Effector CD8-positive, alpha-beta T cell (primary cell): ENCODE data around the gene OR2T8.

ENCODE experiments used
- DNase-seq: peaks from one replicate; lab custom pipeline; 2025; lab: John Stamatoyannopoulos, UW
- total RNA-seq, 4 experiments: gene quantifications; one replicate each; lab custom pipeline; 2026; lab: John Stamatoyannopoulos, UW

The OR2T8 gene, protein sequence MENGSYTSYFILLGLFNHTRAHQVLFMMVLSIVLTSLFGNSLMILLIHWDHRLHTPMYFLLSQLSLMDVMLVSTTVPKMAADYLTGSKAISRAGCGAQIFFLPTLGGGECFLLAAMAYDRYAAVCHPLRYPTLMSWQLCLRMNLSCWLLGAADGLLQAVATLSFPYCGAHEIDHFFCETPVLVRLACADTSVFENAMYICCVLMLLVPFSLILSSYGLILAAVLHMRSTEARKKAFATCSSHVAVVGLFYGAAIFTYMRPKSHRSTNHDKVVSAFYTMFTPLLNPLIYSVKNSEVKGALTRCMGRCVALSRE
- 0 reads per million in 4 experiments for total RNA-seq

DNA sequence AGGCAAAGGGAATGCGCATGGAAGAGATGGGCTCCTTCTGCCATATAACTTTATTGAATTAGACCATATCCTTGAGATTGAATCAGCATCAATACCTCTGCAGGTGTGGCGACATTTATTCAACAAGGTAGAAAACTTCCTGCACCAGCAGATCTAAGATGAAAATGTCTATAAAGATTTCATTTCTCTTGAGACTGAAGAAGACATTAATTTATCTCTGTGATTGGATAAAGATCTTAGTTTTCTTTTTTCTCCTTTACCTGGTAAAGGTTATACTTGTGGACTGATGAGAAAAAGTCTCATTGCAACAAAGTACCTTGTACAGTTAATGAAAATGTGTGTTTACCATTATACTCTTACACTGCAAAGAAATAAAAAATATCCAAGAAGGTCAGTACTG is at the start of gene OR2T8:
OR2T8 (plus strand) TSS at position 301 of the 400 bp plus-strand sequence. CDS start 766 bp downstream, outside the sequence.
- DNase-seq: no peak

DNA sequence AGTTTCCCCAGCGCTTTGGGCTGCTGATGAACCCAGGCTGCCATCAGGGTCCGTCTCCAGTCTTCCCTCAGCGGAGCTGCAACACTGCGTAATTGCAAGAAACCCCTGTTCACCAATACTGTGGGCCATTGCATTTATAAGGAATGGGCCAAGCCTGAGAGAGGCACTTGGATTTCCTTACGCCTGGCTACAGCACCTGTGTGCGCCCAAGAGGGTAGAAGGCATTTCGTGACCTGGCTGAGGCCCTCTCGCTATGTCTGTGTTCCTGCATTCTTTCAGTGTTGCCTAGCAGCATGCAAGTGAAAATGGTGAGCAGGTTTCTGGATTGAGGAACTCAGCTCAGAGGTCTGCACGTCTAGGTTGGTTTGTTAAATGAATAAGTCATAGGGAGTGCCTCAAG is 36.7 kb upstream of the OR2T8 start:
- no peak for DNase-seq

DNA sequence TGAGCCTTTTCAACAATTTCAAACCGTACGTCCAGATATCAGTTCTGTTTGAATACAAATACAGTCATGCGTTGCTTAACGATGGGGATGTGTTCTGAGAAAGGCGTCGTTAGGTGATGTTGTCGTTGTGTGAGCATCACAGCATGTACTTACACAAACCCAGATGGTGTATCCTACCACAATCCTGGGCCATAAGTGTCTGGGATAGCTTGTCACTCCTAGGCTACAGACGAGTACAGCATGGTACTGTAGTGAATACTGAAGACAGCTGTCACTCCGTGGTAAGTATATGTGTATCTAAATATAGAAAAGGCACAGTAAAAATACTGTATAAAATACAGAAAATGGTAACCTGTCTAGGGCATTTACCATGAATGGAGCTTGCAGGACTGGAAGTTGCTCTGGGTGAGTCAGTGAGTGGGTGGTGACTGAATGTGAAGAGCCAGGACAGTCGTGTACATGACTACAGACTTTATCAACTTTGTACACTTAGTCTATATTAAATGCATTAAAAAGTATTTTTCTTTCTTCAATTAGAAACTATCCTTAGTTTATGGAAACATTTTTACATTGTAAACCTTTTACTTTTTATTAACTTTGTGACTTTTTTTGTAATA is 35.1 kb upstream of the OR2T8 start:
- no peak for DNase-seq

DNA sequence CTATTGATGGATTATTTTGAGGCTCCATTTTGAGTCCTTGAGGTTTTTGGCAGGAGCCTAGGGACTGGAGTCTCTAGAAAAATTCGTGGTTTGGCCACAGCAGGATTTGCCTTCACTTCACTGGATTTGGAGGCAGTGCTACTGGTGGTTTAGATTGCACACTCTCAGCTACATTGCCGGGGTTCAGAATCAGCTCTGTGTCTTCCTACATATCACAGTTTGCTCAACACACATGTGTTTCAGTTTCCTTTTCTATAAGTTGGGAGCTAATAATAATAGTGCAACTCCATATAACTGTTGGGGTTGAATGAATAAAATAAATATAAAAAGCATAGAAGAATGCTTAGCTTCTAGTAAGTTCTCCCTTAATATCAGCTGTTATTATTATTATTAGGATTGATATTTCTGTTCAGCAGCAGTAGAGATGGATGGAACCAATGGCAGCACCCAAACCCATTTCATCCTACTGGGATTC is 24.9 kb upstream of the OR2T8 start, which contains the start of gene OR2W3:
OR2W3 (plus strand) TSS at position 425 of the 475 bp plus-strand sequence; CDS start at position 425, 0 bp downstream.
- no peak for DNase-seq

DNA sequence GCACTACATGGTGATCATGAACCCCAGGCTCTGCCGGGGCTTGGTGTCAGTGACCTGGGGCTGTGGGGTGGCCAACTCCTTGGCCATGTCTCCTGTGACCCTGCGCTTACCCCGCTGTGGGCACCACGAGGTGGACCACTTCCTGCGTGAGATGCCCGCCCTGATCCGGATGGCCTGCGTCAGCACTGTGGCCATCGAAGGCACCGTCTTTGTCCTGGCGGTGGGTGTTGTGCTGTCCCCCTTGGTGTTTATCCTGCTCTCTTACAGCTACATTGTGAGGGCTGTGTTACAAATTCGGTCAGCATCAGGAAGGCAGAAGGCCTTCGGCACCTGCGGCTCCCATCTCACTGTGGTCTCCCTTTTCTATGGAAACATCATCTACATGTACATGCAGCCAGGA is 24.1 kb upstream of the OR2T8 start:
- DNase-seq: no peak

DNA sequence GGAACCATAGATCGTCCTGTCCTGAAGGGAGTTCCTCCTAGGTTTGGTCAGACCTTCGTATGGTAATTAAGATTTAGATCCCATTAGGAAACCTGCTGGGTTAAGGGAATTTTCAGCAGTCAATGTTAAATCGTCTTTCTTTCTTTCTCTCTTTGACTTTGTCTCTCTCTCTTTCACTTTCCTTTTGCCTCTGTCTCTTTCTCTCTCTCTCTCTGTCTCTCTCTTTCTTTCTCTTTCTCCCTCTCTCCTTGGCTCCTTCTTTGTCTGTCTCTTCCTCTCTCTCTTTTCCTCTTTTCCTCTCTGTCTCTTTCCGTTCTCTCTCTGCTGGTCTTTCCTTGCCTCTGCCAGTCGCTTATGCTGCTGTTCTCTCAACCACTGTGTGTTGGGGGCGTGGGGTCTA is 15.9 kb upstream of the OR2T8 start:
- DNase-seq: no peak

DNA sequence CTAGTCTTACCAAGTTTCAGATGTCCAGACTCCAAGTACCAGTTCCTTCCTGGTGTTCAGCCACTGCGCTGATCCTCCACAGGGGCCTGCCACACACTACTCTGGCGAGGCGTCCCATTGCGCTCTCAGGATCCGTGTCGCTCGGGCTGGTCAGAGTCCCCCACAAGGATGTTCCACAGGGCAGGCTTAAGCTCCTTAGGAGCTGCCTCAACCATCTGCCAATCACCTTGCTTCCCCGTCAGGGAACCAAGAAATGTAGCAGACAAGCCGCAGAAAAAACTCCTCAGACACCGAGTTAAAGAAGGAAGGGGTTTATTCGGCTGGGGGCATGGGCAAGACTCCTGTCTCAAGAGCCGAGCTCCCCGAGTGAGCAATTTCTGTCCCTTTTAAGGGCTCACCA is 14.9 kb upstream of the OR2T8 start:
- DNase-seq: no peak

DNA sequence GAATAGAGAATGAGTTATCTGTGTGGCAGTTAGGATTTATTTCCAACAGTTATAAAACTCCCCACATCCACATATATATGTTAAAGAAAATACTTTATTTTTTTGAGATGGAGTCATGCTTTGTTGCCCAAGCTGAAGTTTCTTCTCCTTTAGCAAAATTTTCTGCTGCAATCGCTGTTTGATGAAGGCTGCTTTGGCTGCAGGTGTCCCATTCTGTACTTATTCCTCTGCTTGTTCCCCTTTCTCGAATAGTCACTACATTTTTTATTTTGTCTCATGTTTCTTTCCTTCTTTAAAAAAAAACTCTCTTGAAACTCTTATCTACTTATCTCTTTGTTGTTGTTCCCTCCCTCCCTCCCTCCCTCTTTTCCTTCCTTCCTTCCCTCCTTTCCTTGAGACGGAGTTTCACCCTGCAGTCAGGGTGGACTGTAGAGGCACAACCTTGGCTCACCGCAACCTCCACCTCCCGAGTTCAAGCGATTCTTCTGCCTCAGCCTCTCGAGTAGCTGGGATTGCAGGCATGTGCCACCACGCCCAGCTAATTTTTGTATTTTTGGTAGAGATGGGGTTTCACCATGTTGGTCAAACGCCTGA is 14.0 kb upstream of the OR2T8 start:
- no peak for DNase-seq

DNA sequence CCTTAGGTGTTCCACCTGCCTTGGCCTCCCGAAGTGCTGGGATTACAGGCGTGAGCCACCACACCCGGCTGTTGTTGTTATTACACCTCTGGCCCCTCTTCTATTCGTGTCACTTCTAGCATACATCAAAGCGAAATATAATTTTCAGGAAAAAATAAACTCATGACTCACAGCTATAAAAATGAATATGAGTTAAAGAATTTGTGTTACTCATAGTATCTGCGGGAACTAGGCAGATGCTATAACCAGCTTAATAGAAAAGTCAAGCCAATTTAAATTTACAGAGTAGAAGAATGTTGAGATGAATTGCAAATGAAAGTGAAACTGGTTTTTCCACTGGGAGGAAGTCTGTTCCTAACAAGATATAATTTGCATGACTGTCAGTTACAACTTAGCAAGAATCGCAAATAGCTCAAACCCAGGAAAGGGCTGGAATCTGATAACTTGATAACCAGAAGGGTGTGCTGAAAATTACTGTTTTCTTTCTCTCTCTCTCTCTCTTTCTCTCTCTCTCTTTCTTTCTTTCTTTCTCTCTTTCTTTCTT is 13.5 kb upstream of the OR2T8 start:
- no peak for DNase-seq

DNA sequence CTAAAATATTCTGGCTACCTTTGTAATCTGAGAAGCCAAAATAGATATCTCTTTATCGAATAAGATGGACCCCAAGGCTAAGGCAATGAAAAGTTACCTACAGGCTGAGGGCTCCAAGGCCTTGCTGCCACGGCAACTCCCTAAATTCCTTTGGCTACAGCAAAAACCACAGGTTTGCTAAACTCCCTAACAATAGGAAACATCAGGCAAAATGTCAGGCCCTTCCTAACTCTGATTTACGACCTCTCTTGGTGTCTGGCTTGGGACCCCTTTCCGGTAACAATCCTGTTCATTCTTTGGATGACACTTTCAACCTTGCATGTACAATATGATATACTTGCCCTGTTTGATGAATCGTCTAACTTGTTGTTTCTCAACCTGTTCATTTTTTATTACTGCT is 11.3 kb upstream of the OR2T8 start:
- no peak for DNase-seq

DNA sequence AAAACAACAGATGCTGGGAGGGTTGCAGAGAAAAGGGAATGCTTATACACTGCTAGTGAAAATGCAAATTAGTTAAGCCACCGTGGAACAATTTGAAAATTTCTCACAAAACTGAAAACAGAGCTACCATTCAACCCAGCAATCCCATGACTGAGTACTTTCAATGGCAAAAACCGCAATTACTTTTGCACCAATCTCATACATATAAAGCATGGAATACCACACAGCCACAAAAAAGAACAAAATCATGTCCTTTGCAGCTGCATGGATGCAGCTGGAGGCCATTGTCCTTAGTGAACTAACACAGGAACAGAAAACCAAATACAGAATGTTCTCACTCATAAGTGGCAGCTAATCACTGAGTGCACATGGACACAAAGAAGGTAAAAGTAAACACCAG is 6.3 kb upstream of the OR2T8 start:
- DNase-seq: no peak

DNA sequence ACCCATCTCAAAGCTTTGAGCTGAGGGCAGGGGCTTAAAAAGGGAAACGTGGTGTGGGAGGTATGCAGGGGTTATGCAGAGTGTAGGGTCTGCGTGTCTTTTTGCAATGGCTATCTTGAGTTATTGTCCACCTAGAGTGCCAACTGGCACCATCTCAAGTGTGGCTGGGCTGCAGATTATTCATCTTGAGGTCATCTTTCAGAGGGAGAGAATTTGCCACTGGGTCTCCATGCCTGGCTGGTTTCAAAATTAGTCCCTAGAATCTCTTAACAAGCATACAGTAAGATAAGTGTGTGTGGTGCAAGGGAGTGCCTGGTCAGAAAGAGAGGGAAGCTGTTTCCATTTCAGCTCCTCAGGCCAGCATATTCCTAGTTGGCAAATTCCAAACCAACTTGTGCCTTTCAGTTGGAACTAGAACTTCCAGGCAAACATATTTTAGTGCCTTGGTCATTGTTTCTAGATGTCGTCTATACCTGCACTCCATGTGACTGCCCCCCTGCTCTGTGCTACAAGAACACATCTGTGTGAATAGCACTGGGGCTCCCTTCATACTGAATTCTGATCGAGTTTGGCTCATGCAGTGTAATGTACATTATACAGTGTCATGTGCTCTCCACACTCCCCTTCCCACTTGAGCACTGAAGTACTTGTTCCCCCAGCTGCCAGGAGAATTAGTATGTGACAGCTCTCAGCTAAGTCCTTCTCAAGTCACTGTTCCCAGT is 5.0 kb upstream of the OR2T8 start:
- no peak for DNase-seq

DNA sequence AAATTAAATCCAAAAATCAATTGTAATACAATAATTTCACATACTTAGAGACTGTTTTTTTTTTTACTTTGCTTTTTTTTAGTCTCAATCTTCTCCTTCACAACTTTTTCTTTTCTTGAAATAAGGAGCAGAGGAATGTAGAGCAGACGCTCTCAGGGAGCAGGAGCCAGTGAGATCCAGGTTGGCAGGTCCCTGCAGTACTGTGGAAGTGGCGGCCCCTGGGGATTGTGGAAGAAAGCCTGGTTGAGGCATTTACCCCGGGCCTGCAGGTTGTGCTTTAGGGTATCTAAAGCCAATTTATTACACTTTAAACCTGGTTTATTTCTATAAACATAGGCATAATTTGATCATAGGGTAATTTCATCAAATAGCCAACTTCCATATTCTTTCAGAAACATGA is 3.9 kb downstream of the OR2T8 start:
- DNase-seq: no peak

DNA sequence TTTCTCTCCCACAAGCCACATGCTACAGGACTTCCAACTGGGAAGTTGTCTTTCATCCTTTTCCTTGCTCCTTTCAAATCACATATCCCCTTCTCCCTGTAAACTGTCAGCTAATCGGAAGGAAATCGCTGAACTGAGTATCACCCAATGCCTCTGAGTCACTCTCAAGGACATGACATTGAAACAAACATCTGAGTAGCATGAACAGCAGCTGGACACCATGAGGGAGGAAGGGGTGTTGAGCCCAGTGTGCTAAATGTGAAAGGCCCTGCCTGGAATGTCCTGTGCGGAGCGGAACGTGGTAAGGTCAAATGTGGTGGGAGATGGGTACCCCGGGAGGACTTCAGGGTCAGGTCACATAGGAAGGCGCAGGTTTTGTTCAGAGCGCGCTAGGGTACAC is 4.8 kb downstream of the OR2T8 start, which contains the start of gene OR2AJ1:
OR2AJ1 (plus strand) TSS at position 22 of the 400 bp plus-strand sequence. CDS start 8,880 bp downstream, outside the sequence.
- DNase-seq: no peak

DNA sequence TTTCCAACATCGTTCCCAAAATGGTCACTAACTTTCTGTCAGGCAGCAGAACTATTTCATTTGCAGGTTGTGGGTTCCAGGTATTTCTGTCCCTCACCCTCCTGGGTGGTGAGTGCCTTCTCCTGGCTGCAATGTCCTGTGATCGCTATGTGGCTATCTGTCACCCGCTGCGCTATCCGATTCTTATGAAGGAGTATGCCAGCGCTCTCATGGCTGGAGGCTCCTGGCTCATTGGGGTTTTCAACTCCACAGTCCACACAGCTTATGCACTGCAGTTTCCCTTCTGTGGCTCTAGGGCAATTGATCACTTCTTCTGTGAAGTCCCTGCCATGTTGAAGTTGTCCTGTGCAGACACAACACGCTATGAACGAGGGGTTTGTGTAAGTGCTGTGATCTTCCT is 13.9 kb downstream of the OR2T8 start:
- no peak for DNase-seq

DNA sequence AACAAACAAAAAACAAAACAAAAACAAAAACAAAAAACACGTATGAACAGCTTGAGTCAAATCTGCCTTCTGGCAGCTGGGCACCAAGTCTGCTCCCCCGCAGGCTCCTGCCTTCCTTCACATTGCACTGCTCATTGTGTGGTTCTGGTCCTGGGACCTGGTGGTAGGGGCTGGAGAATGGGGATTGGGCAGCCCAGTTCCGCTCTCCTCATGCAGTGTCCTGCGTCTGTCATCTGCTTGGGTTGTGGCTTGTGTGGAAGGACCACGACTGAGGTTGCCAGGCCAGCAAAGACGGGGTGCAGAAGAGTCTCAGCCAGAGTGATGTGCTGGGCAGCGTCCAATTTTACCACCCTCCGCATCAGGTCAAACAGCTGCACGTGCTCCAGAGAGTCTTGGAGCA is 15.7 kb downstream of the OR2T8 start:
- no peak for DNase-seq

DNA sequence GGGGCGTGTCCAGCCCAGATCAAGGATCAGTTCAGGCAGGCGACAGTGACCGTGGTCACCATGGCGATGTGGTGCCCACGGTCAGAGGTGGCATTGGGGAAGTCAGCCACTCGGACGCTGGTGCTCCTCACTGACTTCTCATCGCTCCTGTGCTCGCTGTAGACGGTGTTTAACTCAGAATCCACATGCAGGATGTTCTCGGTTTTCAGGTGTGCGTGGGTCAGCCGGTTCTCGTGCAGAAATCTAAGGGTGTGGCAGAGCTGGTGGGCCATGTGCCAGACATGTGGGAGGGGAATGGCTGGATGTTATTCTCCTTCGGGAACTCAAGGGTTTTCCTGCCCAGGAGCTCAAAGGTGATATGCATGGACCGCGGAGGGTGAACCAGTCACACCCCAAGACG is 16.4 kb downstream of the OR2T8 start:
- DNase-seq: no peak

DNA sequence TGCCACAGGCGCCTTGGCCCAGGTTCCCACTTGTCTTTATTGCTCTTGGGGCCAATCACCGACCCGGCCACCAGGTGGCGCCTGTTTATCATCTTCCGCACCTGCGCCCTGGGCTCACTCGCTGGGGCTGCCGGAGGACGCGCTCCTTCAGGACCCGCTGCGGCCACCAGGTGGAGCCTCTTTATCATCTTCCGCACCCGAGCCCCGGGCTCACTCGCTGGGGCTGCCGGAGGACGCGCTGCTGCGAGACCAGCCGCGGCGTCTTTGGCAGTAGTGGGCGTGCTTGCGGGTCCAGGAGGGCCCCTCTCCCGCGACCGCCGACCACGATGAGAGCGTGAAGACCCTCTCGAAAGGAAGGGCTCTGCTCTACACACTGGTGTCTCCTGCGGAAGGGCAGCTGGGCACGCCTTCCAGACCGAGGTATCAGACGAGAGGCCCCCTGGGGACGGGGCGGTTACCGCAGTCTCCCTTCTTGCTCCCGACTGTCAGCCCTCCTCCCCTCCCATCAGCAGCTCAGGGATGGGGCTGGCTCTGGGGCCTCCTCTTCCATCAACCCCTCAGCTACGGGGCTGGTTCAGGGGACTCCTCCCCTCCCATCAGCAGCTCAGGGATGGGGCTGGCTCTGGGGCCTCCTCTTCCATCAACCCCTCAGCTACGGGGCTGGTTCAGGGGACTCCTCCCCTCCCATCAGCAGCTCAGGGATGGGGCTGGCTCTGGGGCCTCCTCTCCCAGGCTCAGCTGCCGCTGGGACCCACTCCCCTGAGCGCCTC is 17.1 kb downstream of the OR2T8 start:
- DNase-seq: peak; percentile 83

DNA sequence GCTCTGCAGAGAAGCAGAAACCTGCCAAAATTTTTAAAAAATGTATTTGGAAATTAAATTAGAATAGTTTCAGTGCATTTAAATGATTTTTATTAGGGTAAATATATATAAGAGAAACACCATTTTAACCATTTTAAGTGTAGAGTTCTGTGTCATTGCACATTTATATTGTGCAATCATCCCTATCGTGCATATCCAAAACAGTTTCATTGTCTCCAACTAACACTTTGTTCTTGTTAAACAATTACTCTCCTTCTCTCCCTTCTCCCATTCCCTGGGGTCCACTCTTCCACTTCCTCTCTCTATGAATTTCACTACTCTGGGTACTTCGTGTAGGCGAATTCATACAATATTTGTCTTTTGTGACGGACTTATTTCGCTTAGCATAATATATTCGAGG is 22.6 kb downstream of the OR2T8 start:
- no peak for DNase-seq

DNA sequence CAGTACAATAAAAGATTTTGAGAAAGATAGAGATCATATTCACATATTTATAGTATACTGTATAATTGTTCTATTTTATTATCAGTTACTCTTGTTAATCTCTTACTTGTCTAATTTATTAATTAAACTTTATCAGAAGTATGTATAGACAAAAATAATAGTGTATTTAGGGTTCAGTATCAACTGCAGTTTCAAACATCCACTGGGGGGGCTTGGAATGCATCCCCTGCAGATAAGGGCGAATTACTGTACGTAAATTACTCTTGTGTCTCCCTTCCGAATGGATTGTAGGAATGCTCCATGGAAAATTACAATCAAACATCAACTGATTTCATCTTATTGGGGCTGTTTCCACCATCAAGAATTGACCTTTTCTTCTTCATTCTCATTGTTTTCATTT is 28.5 kb downstream of the OR2T8 start, which contains the start of gene OR2L8:
OR2L8 (plus strand) TSS at position 301 of the 400 bp plus-strand sequence; CDS start at position 301, 0 bp downstream.
- no peak for DNase-seq

DNA sequence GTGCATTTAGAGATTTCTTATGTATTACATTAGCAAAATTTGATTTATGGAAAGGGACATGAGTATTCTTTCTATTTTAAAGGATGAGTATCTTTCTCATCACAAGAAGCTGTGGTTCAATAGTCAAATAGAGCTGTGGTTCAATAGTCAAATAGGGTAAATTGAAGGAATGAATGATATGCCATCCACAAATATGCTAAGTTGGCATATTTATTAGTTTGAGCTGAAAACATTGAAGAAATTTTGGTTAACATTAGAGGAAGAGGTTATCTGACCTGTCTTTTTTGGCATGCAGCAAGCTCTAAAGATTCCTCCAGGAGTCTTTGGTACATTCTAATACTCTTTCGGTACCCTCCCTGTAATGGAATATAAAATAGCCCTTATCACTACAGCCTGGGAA is 33.4 kb downstream of the OR2T8 start:
- DNase-seq: no peak
